Omental fat pad (tissue), 4 donors: ENCODE data around the gene TMEM108. TPM values are rescaled to one million over a fixed set of nuclear protein-coding genes. Genes with fewer than 3 reads are reported as not detected.

Source experiments
- ATAC-seq: fragments of 150-250 bp; one replicate; pipeline ENCODE4 v1.9.1; 2016; ENCODE audit warnings: mild to moderate bottlenecking, moderate library complexity; ENCODE audit not compliant: low FRiP score
- DNase-seq: peaks from one replicate; pipeline ENCODE4 v3.0.0-alpha.2; 2019; ENCODE audit warnings: low spot score
- CTCF ChIP-seq, 3 donors: fragments of 450-650 bp; IDR thresholded peaks; one replicate each; pipeline ENCODE4 v1.5.1; 2016 to 2017; ENCODE audit warnings: antibody characterized with exemption in 3 of 3, mild to moderate bottlenecking in 3 of 3, moderate library complexity in 2 of 3
- total RNA-seq, 4 donors: library from RNA; depleted of rRNA; stranded (reverse); fragments of >200 nt; gene quantifications; one replicate each; pipeline ENCODE4 v1.1.0, GENCODE V29; 2016

Gene TMEM108
- total RNA-seq, 4 donors from 2014 or later: 0.93 to 1.3 (median 0.96) TPM; not detected in 1

GRCh38 chr3:133274477-133274876, 236.3 kb downstream of the TMEM108 start:
- ATAC-seq: no peak
- no peak for TF ChIP-seq CTCF (IDR thresholded peaks at IDR 0.05)
- no peak for DNase-seq

- no peak for ATAC-seq
- no peak for DNase-seq
- no peak for TF ChIP-seq CTCF (IDR thresholded peaks at IDR 0.05)
These were observed 238.4 kb downstream of the TMEM108 start for GRCh38 chr3:133276594-133276993.

GRCh38 chr3:133277813-133278212, 239.6 kb downstream of the TMEM108 start:
- TF ChIP-seq CTCF (IDR thresholded peaks at IDR 0.05): no peak
- DNase-seq (no peak), ATAC-seq (no peak)

- DNase-seq (no peak), ATAC-seq (no peak)
- TF ChIP-seq CTCF (IDR thresholded peaks at IDR 0.05): no peak
These were observed 240.3 kb downstream of the TMEM108 start for GRCh38 chr3:133278260-133279043.

- DNase-seq (no peak), ATAC-seq (no peak)
- TF ChIP-seq CTCF (IDR thresholded peaks at IDR 0.05): no peak
These were observed 242.4 kb downstream of the TMEM108 start for GRCh38 chr3:133280586-133280985.

- TF ChIP-seq CTCF (IDR thresholded peaks at IDR 0.05): no peak
- ATAC-seq (no peak), DNase-seq (no peak)
These were observed 244.0 kb downstream of the TMEM108 start for GRCh38 chr3:133282236-133282635.
